MM.1S (cell line): ENCODE results near the gene CPD.

Source experiments
- EZH2 ChIP-seq: fragments of 300-600 bp; sonication (generic); optimal IDR thresholded peaks from 2 replicates; pipeline ENCODE3; 2017; ENCODE audit warnings: low read depth, mild to moderate bottlenecking, antibody characterized with exemption, low read length, mixed read lengths
- TF ChIP-seq, protein P1 (sequence below): fragments of 300-600 bp; sonication (generic); IDR thresholded peaks from 2 replicates; pipeline ENCODE4 v1.5.1; 2016; ENCODE audit warnings: antibody characterized with exemption, low read length, mixed read lengths

- TF ChIP-seq, protein P1, sequence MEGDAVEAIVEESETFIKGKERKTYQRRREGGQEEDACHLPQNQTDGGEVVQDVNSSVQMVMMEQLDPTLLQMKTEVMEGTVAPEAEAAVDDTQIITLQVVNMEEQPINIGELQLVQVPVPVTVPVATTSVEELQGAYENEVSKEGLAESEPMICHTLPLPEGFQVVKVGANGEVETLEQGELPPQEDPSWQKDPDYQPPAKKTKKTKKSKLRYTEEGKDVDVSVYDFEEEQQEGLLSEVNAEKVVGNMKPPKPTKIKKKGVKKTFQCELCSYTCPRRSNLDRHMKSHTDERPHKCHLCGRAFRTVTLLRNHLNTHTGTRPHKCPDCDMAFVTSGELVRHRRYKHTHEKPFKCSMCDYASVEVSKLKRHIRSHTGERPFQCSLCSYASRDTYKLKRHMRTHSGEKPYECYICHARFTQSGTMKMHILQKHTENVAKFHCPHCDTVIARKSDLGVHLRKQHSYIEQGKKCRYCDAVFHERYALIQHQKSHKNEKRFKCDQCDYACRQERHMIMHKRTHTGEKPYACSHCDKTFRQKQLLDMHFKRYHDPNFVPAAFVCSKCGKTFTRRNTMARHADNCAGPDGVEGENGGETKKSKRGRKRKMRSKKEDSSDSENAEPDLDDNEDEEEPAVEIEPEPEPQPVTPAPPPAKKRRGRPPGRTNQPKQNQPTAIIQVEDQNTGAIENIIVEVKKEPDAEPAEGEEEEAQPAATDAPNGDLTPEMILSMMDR, result no peak
- TF ChIP-seq EZH2, result no peak
These were observed 9.8 kb downstream of the CPD start for GRCh38 chr17:30388321-30389179.
